ENCODE measurements around the gene PKP4. TPM values are rescaled to one million over a fixed set of nuclear protein-coding genes. Genes with fewer than 3 reads are reported as not detected.

The PKP4 gene
- 21.5 to 26.9 TPM (median 25.9 TPM) in 5 replicates for total RNA-seq (2022; extraction: Qiagen RNA extraction)

GRCh38 chr2:158456309-158457066 is at the start of gene PKP4, which contains the start of gene CCDC148:
PKP4 (plus strand) TSS chr2:158456952; CDS start chr2:158533185, 76,233 bp downstream.
CCDC148 (minus strand) TSS chr2:158456753; CDS start chr2:158456439, 314 bp downstream.

Other genes starting within 250 kb of the PKP4 start
- 0.30 to 0.46 TPM (median 0.37 TPM) in 5 replicates for gene CCDC148, start 199 bp upstream of the PKP4 start, total RNA-seq (2022; extraction: Qiagen RNA extraction)

Measured in A549 treated with Mapracorat at 1 μM for 4 hours (cell line).